HS-27A (cell line): ENCODE measurements around the gene DRC7.

Experiments used
- DNase-seq: peaks from one replicate; pipeline ENCODE4 v3.0.0-alpha.2; 2012; ENCODE audit warnings: low read depth, missing footprints

The DRC7 gene

DNA sequence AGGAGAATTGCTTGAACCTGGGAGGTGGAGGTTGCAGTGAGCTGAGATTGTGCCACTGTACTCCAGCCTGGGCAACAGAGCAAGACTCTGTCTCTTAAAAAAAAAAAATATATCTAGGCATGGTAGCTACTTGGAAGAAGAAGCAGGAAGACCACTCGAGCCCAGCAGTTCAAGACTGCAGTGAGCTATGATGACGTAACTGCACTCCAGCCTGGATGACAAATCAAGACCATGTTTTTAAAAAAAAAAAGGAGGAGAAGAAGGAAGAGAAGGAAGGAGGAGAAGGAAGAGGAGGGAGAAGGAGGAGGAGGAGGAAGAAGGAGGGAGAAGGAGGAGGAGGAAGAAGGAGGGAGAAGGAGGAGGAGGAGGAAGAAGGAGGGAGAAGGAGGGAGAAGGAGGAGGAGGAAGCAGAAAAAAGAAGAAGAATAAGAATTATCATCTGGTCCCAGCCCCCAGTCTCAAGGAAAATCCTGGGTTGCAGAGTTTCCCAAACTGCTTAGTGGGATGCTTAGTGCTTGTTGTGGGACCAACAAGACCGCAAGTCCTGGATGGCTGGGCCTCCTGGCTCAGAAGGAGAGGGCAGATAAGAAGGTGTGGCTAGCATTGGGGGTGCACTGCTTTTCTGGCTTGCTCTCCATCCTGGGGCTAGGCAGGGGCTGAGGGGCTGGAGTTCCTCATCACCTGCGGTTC lies 3.7 kb upstream of the DRC7 start:
- no peak for DNase-seq

DNA sequence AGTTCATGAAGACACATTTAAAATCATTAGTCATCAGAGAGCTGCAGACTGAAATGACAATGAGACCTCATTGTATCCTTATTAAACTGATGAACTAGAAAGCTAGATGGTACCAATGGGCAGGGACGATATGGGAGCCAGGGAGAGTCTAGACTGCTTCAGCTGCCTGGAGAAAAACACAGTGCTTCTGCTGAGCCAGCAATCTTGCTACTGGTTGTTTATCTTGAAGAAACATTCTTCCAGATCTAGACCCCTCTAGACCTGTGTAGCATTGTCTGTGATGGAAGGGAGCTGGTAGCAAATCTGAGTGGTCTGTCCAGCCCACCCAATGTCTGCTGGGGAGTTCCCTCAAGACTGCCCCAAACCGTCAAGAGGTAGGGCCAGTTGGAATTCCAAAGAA lies 2.0 kb upstream of the DRC7 start:
- no peak for DNase-seq

DNA sequence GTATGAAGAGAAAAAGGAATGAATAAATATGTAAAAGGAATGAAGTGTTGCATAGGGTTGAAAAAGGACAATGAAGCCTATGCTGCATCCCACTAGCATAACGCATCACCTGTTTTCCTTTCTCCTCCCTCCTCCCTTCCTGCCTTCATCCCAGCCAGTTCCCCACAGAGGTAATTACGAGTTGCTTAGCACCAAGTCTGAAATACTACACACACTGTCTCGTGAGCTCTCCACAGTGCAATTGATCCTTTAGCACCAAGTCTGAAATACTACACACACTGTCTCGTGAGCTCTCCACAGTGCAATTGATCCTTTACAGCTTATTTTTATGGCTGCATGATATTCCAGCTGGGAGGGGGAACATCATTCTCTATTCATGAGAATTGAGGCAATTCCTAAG lies 1.1 kb upstream of the DRC7 start:
- DNase-seq, result no peak

DNA sequence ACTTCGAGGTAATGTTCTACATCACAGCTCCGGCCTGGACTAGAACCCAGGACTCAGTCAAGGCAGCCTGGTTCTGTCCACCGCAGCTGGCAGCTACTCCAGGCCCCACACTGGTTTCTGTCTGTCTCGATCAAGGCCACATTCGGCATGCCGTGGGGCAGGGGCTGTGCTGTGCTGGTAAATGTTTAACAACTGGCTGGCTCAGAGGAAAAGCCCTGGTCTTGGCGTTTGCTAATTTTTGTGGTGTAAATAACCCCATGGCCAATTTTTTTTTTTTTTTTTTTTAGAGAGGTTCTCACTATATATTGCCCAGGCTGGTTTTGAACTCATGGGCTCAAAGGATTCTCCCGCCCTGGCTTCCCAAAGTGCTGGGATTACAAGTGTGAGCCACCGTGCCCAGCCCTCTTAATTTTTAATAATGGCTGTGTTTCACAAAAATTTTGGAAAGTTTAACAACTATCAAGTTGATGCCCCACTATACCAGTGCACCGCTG lies 328 bp upstream of the DRC7 start:
- no peak for DNase-seq

DNA sequence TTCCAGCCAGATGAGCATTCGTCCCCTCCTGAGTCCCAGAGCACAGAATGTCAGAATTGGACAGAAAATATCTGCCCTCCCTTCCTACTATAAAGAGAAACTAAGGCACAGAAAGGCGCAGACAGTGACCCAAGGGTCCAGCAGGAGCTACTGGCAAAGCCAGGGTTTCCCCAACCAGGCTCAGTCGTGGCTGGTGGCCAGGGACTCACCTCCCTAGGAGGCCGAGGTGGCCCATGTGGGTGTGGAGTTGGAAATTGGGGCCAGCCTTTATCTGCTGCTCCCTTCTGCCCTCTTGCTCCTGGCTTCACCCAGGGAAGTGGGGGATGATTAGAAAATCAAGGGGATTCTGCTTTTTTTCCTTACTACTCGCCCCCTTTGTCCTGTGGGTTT lies 1.1 kb downstream of the DRC7 start:
- no peak for DNase-seq

DNA sequence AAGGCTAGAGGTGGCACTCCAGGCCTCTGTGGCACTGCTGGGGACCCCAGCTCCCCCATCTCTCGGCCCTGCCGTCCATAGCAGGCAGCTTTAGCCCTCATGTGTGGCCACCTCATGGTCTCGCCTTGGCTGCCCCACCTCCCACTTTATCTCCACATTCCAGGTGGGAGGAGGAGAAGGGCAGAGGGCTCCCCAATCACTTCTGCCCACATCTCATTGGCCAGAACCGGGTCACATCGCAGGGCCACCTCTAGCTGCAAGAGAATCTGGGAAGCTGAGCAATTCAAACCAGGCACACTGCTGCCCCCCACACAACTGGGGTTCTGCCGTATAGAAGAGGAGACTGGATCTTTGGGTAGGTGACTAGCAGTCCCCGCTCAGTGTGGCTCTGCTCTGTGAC lies 1.6 kb downstream of the DRC7 start:
- no peak for DNase-seq

DNA sequence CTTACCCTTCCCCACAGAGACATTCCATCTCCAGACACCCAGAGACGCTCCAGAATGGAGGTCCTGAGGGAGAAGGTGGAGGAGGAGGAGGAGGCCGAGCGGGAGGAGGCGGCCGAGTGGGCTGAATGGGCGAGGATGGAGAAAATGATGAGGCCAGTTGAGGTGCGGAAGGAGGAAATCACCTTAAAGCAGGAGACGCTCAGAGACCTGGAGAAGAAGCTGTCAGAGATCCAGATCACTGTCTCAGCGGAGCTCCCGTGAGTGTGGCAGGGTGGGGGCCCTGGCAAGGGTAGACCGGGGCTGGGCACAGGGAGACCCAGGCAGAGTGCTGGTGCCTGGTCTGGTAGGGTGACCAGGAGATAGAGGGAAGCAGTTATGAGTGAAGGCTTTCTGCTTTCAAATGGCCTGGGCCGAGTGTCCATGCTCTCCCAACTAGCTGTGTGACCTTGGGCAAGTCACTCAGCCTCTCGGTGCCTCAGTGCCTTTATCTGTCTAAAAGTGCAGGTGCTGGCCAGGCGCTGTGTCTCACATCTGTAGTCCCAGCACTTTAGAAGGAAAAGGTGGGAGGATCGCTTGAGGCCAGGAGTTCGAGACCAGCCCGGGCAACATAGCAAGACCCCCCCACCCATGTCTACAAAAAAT lies 3.4 kb downstream of the DRC7 start:
- DNase-seq, result no peak

DNA sequence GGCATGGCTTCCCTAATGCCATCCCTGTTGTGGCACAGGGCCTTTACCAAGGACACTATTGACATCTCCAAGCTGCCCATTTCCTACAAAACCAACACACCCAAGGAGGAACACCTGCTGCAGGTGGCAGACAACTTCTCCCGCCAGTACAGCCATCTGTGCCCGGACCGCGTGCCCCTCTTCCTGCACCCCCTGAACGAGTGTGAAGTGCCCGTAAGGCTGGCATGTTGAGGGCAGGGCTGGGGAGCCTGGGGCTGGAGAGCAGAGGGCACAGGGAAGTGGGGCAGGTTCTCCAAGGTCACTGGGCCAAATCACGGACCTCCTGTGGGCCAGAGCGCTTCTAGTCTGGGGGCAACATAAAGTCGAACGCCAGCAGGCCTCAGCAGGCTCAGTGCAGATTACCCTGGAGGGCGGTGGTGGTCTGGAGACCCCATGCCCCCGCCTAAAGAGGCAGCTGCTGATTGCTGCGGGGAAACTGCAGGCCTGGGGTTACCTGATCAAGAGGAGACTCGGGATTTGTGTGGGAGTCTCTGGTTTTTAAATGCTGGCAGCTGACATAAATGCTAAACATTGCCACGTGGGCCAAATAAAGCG lies 4.3 kb downstream of the DRC7 start:
- DNase-seq, result no peak

DNA sequence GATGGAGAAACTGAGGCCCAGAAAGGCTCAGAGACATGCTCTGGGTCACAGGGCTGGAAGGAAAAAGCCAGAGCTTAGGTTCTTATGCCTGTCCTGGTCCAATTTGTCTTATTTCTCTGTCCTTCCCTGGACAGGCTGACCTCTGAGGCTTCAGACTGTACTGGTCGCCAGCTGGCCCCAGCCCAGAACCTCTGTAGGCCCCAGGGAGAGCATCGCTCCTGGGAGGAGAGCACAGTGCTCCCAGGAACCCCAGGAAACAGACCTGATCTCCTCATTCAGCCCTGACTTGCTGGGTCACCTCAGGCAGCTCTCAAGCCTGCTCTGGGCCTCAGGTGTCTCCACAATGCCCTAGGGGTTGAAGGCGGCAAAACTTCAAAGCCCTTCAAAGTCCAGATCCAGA lies 4.9 kb downstream of the DRC7 start:
- DNase-seq, result no peak

DNA sequence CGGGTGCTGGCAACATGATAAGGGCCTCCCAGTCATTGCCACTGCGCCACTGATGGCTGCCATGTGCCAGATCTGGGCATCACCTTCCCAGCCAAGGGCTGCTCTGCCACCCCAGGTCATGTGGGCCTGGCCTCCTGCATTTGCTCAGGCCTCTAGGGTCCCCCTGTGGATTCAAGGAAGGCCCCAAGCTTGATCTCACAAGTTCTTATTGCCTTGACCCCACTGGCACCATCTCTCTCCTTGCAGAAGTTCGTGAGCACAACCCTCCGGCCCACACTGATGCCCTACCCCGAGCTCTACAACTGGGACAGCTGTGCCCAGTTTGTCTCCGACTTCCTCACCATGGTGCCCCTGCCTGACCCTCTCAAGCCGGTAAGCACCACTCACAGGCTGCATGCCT lies 5.3 kb downstream of the DRC7 start:
- DNase-seq, result no peak

DNA sequence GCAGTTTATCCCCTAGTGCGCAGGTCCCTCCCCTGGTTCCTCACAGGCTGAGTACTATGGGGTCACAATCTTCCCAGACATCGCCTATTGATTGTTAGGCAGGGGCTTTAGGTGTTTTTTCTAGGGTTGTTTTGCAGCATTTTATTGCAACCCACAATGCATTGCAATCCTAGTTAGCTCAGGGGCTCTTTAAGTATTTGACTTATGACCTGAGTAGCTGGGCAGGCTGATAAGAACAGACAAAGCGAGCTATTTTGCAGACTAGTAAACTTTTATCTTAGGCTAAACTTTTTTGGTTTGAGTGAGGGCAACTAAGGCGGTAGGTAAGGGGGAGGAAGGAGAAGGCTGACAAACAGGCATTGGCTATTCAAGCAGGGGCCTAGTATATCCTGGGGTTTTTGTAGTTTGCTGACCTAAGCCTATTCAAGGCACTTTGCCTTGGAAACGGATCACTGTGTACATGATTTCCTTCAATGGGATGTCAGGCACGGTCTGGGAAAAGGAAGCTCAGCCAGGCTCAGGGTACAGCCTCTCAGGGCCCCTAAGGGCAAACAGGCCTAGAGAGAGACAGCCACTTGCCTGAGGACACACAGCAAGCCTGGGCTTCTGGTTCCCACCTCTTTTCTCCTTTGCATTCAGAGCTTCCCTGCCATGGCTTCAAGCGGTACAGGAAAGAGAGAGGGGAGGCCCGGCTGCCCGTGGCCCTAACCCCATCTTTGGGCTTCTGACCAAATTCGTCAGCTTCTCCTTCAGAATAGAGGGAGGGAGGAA lies 6.4 kb downstream of the DRC7 start:
- DNase-seq, result no peak

DNA sequence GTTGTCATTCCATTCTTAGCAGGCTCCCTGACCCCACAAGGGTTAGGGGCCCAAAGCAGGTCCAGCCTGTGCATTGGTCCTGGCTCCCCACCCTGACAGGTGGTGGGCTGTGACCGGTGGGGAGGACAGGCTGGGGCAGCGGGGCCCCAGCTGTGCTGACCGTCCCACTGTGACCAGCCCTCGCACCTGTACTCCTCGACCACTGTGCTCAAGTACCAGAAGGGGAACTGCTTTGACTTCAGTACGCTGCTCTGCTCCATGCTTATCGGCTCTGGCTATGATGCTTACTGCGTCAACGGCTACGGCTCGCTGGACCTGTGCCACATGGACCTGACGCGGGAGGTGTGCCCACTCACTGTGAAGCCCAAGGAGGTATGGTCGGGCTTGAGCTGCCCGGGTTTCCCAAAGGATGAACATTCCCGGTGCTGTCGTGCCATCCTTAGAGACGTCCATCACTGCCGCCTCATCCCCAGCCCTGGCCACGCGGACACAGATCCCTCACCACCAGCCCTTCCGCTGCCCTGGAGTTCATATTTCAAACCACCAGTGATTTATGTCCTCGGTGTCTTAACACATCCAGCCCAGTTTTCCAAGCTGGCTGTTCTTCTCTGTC lies 7.3 kb downstream of the DRC7 start:
- no peak for DNase-seq

DNA sequence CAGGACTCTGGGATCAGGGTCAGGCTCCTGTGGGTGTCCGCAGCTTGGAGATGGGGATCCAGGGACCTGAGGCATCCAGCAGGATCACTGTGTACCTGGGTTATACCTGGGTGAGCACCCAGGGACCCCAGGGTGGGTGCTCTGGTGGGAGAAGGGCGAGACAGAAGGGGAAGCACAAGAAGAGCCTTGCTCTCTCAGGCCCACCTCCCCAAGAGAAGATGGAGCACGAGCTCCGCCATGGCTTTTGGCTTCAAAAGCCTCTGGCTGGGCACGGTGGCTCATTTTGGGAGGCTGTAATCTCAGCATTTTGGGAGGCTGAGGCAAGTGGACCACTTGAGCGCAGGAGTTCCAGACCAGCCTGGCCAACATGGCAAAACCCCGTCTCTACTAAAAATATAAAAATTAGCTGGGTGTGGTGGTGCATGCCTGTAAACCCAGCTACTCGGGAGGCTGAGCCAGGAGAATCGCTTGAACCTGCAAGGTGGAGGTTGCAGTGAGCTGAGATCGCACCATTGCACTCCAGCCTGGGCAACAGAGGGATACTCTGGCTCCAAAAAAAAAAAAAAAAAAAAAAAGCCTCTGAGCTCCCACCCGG lies 8.9 kb downstream of the DRC7 start:
- no peak for DNase-seq

DNA sequence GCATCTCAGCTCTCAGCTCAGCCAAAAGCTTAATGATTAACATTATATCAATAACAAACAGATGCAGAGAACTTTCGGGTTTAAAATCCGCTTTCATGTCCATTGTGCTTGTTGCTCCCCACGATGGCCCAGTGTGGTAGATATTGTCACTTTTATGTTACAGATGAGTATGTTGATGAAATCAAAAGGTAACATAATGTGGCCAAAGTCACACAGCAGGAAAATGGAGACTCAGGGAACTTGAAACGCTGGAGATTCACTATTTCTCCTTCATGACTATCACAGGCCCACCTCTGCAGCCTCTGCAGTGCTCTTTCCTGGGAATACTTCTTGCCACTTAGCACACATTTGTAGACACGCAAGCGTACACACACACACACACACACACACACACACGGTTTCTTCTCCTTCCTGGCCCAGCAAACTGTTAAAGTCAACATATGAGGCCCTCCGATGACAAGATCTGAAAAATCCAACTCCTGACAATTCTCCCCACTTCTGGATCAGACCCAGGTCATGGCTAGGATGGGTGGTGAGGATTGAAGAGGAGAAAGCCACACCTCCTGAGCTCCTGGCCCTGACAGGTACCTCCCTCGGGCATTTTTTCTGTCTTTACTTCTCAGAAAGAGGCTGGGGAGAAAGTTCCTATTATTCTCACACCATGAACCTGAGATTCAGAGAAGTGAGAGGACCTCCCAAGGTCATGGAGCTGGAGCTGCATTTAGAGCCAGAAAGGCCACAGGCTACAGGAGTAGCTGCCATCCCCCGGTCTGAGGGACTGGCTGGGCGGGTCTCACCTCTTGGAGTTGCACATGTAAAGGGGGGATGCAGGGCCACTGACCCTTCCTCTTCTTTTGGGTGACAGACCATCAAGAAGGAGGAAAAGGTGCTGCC lies 9.7 kb downstream of the DRC7 start:
- no peak for DNase-seq

DNA sequence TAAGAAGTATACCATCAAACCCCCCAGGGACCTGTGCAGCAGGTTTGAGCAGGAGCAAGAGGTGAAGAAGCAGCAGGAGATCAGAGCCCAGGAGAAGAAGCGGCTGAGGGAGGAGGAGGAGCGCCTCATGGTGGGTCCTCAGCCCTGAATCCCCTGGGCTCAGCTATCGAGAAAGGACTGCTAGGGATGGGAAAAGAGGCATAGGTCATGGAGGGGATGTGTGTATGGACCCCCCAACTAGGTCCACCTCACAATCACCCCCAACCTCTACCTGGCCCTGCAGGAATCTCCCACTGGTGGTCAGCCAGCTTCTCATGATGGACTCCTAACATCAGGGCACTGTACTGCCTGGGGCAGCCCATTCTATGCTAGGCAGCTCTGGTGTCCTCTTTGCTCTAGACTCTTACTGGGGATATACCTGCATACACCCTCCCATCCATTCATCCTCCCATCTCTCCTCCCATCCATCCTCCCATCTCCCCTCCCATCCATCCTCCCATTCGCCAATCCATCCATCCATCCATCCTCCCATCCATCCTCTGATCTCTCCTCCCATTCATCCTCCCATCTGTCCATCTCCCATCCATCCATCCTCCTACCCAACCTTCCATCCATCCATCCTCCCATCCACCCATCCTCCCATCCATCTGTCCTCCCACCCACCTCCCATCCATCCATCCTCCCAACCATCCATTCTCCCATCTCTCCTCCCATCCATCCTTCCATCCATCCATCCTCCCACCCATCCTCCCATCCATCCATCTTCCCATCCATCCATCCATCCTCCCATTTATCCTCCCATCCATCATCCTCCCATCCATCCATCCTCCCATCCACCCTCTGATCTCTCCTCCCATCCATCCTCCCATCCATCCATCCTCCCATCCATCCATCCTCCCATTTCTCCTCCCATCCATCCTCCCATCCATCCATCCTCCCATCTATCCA lies 10.6 kb downstream of the DRC7 start:
- no peak for DNase-seq

DNA sequence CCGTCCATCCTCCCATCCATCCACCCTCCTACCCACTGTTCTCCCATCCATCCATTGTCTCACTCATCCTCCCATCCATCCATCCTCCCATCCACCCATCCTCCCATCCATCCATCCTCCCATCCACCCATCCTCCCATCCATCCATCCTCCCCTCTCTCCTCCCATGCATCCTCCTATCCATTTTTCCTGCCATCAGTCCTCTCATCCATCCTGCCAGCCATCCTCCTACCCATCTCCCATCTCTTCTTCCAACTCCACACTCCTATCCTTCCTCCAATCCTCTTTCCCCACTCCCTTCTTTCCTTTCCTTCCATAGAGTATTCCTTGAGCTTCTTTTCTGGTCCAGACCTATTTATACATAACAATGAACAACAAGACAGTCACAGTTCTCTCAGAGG lies 12.1 kb downstream of the DRC7 start:
- no peak for DNase-seq

DNA sequence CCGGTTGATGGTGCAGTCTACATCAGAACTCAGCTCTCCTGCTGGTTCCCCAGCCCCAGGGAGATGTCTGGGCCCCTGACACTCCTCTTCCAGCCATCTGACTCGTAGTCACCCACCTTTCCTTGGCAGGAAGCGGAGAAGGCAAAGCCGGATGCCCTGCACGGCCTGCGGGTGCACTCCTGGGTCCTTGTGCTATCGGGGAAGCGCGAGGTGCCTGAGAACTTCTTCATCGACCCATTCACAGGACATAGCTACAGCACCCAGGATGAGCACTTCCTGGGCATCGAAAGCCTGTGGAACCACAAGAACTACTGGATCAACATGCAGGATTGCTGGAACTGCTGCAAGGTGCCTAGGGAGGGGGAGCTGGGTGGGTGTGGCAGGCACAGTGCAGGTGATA lies 12.7 kb downstream of the DRC7 start:
- DNase-seq, result no peak

DNA sequence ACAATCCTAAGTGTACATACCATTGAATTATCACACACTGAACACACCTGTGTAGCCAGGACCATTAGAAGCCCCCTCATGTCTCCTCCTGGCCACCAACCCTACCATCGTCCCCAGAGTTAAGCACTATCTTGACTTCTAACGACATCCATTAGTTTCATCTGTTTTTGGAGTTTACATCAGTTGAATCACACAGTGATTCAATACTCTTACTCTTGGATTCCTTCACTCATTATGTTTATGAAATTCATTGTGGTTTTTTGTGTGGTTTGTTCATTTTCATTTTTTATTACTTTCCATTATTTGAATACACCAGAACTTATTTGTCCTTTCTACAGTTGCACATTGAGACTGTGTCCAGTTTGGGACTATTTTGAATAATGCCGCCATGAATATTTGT lies 13.6 kb downstream of the DRC7 start:
- no peak for DNase-seq

DNA sequence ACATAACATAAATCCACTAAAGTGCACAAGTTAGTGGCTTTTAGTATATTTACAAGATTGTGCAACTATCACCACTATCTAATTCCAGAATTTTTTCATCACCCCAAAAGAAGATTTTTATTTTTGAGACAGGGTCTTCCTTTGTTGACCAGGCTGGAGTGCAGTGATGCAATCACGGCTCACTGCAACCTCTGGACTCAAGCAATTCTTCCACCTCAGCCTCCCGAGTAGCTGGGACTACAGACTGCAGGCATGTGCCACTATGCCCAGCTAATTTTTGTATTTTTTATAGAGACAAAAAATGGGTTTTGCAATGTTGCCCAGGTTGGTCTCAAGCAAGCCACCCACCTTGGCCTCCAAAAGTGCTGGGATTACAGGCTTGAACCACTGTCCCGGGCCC lies 15.1 kb downstream of the DRC7 start:
- no peak for DNase-seq

DNA sequence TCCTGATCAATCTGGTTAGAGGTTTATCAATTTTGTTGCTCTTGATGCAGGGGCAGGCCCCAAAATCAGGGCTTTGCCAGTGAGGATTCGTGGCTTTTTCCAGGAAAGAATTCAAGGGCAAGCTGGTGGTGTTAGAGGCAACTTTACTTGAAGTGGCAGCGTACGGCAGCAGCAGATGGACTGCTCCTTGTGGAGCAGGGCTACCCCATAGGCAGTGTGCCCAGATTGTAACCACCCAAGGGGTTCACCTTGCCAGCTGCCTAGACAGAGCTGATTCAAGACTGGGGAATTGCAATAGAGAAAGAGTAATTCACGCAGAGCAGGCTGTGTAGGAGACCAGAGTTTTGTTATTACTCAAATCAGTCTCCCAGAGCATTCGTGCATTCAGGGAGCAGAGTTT lies 16.7 kb downstream of the DRC7 start:
- DNase-seq, result no peak
